Non-pigmented ciliary epithelial cell (primary cell): ENCODE data around the gene PIGH.
"Not testable (repeated sequence)": the region's sequence is repeated elsewhere in the genome, so short reads cannot be mapped to it uniquely, and the experiment has no call there.

Experiments
- DNase-seq: peaks from one replicate; pipeline ENCODE4 v3.0.0-alpha.2; 2010; ENCODE audit warnings: low read depth

PIGH gene

GRCh38 chr14:67599698-67600561, at the start of gene PIGH:
TSS of gene PIGH (minus strand) at chr14:67600268. CDS start at chr14:67600203, 65 bp downstream.
- DNase-seq, result no peak

GRCh38 chr14:67646131-67646530, 46.1 kb upstream of the PIGH start:
- DNase-seq, result no peak

- no peak for DNase-seq
Measured at GRCh38 chr14:67645414-67645813, 45.3 kb upstream of the PIGH start.

GRCh38 chr14:67644428-67644827, 44.4 kb upstream of the PIGH start:
- no peak for DNase-seq

- DNase-seq, result no peak
Measured at GRCh38 chr14:67643713-67644112, 43.6 kb upstream of the PIGH start.

GRCh38 chr14:67641902-67642749, 42.1 kb upstream of the PIGH start:
- DNase-seq, result no peak

GRCh38 chr14:67641480-67641879, 41.4 kb upstream of the PIGH start:
- DNase-seq, result no peak

GRCh38 chr14:67638642-67639041, 38.6 kb upstream of the PIGH start:
- no peak for DNase-seq

- DNase-seq, result no peak
Measured at GRCh38 chr14:67636361-67636919, 36.4 kb upstream of the PIGH start.

GRCh38 chr14:67633451-67634147, 33.5 kb upstream of the PIGH start:
- no peak for DNase-seq

GRCh38 chr14:67630938-67631337, 30.9 kb upstream of the PIGH start:
- DNase-seq, result no peak

- no peak for DNase-seq
Measured at GRCh38 chr14:67630186-67630585, 30.1 kb upstream of the PIGH start.

- DNase-seq, result no peak
Measured at GRCh38 chr14:67627519-67627918, 27.5 kb upstream of the PIGH start.

- not testable (repeated sequence) for DNase-seq
Measured at GRCh38 chr14:67626131-67626530, 26.1 kb upstream of the PIGH start.

GRCh38 chr14:67623114-67623513, 23.0 kb upstream of the PIGH start:
- no peak for DNase-seq

GRCh38 chr14:67622675-67623074, 22.6 kb upstream of the PIGH start:
- peak; percentile 61 for DNase-seq

- no peak for DNase-seq
Measured at GRCh38 chr14:67620217-67620785, 20.2 kb upstream of the PIGH start.

- peak; percentile 55 for DNase-seq
Measured at GRCh38 chr14:67619446-67620216, 19.6 kb upstream of the PIGH start, which contains the start of gene ARG2. TSS of gene ARG2 (plus strand) at chr14:67619920. CDS start at chr14:67619978, 58 bp downstream.

GRCh38 chr14:67618617-67619063, 18.6 kb upstream of the PIGH start:
- DNase-seq, result no peak

- no peak for DNase-seq
Measured at GRCh38 chr14:67610491-67610890, 10.4 kb upstream of the PIGH start.
